Activated CD4-positive, alpha-beta memory T cell treated with anti-CD3 and anti-CD28 coated beads, Interleukin-2, amount 10 ng/mL, durations not matched to agents 7 days and 5 days (primary cell): ENCODE measurements around the gene LMBRD2. TPM values are rescaled to one million over a fixed set of nuclear protein-coding genes. Genes with fewer than 3 reads are reported as not detected.

Experiments used
- CTCF ChIA-PET: fragments of 350-600 bp; sonication (Branson Sonifier 250); formaldehyde crosslinking; loops from one replicate; lab custom pipeline; 2021; ENCODE audit warnings: antibody characterized with exemption, inconsistent platforms; lab: Charles Lee
- POLR2A ChIA-PET: fragments of 350-600 bp; sonication (Branson Sonifier 250); formaldehyde crosslinking; loops from one replicate; lab custom pipeline; 2021; ENCODE audit warnings: antibody characterized with exemption; lab: Charles Lee
- DNase-seq: peaks from one replicate; pipeline ENCODE4 v3.0.0-alpha.2; 2020
- H3K27ac Mint-ChIP-seq: one replicate; pipeline ENCODE4 v1.8.0; 2021; ENCODE audit warnings: mild to moderate bottlenecking, mixed read lengths
- H3K27me3 Mint-ChIP-seq: one replicate; pipeline ENCODE4 v1.8.0; 2021; ENCODE audit warnings: mixed read lengths
- H3K36me3 Mint-ChIP-seq: one replicate; pipeline ENCODE4 v1.8.0; 2021; ENCODE audit warnings: low read depth, mixed read lengths
- H3K4me1 Mint-ChIP-seq: one replicate; pipeline ENCODE4 v1.8.0; 2021; ENCODE audit warnings: mixed read lengths
- H3K4me3 Mint-ChIP-seq: one replicate; pipeline ENCODE4 v1.8.0; 2021; ENCODE audit warnings: mild to moderate bottlenecking, mixed read lengths
- H3K9me3 Mint-ChIP-seq: one replicate; pipeline ENCODE4 v1.8.0; 2021; ENCODE audit warnings: mixed read lengths
- total RNA-seq, 2 experiments: library from RNA; stranded (reverse); gene quantifications; one replicate each; pipeline ENCODE4 v1.2.3, GENCODE V29; 2021

Gene LMBRD2
- total RNA-seq, 2 experiments from 2014 or later = 13.2 to 14.4 TPM

GRCh38 chr5:36054647-36055046 is 97.0 kb downstream of the LMBRD2 start:
- no peaks in the 10 kb centered on the region for H3K4me1 Mint-ChIP-seq
- peaks cover 34% of the 10 kb centered on the region for H3K27me3 Mint-ChIP-seq
- no peak for DNase-seq
- no peak overlapping the region for H3K27ac Mint-ChIP-seq
- H3K36me3 Mint-ChIP-seq = no peaks in the 10 kb centered on the region
- H3K9me3 Mint-ChIP-seq = no peaks in the 10 kb centered on the region
- CTCF ChIA-PET = interaction anchor here (0.6 kb wide), 1 partner anchor 18 kb away, joined by 3 read pairs; no protein-coding TSS in a partner anchor
- POLR2A ChIA-PET = no interaction called here
- H3K4me3 Mint-ChIP-seq = no peak overlapping the region

GRCh38 chr5:36052538-36052937 is 99.1 kb downstream of the LMBRD2 start:
- no peak for DNase-seq
- POLR2A ChIA-PET = no interaction called here
- Mint-ChIP-seq H3K4me1 (no peaks in the 10 kb centered on the region), H3K36me3 (no peaks in the 10 kb centered on the region), H3K27me3 (peaks cover 28% of the 10 kb centered on the region), H3K27ac (no peak overlapping the region), H3K9me3 (no peaks in the 10 kb centered on the region), H3K4me3 (no peak overlapping the region)
- CTCF ChIA-PET = no interaction called here

DNA sequence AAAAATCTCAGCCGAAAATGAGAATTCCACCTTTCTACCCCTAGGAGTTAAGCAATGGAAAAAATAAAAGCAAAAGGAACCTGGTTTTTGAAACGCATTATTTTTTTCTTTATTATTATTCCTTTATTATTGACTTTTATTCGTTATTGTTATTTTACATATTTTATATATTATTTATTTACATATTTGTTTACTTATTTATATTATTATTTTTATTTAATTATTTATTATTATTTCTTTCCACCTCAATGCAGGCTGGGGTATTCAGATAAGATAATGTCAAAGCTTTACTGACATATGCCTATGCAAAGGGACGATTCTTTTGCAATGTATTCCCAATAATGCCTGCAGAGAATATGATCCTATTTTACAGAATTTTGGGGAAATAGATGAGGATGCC is 101.7 kb downstream of the LMBRD2 start:
- Mint-ChIP-seq H3K9me3 (no peaks in the 10 kb centered on the region), H3K36me3 (no peaks in the 10 kb centered on the region), H3K4me1 (no peaks in the 10 kb centered on the region), H3K27me3 (peaks cover 19% of the 10 kb centered on the region), H3K4me3 (no peak overlapping the region), H3K27ac (no peak overlapping the region)
- ChIA-PET POLR2A (no interaction called here), CTCF (interaction anchor here (0.8 kb wide), 1 partner anchor 72 kb away, joined by 3 read pairs; no protein-coding TSS in a partner anchor)
- no peak for DNase-seq

Other genes with a start within 250 kb of the LMBRD2 start
- not detected for gene CAPSL, start 213.3 kb downstream of the LMBRD2 start, total RNA-seq
- not detected for gene UGT3A1, start 160.5 kb downstream of the LMBRD2 start, total RNA-seq
- under 1 TPM; 0.15 to 0.18 TPM for gene UGT3A2, start 85.0 kb downstream of the LMBRD2 start, total RNA-seq
- 10 to 100 TPM; 33.1 to 37.9 TPM for gene SKP2, start 224 bp upstream of the LMBRD2 start, total RNA-seq
- gene NADK2, start 90.0 kb upstream of the LMBRD2 start, total RNA-seq = 10 to 100 TPM; 15.8 to 16.2 TPM
- not detected for gene RANBP3L, start 150.0 kb upstream of the LMBRD2 start, total RNA-seq